ENCODE data around the gene CTBP2.

CTBP2 gene

DNA sequence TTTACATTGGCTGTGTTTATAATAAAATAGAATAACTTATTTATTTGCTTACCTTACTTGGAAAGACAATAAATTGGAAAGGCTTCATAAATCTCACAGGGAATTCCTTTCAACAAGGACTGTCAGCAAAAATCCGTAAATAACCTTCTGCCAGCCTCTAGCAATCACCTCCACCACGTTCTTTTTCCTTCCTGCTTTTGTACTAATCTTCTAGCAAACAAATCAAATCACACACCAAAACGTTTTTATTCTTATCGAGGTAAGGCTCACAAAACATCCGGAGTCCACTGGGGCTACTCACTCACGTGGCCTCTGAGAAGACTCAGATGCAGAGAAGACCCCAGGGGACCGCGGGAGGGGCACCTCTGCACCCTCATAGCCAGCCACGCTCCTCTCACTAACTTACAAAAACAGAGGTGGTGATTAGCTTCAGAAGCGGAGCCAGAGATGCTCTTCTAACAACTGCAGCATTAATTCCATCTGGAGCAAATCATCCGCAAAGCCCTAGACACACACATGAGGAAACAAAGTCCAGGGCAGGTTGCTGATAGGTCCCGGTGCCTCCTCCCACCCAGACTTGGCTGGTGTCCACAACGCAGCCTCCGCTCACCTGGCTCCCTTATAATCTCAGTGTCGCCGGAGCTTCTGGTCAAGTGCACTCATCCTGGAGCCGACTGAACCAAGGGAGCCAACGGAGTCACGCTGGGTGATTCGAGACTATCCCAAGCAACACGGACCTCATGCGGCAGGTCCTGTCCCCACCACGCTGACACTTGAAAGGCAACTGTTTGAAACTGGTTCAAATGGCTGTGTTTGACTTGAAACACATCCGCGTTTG lies 22.5 kb downstream of the CTBP2 start:
- no peak for DNase-seq (ENCODE audit: insufficient read length, low spot score)
- no peak for TF ChIP-seq POLR2A (IDR thresholded peaks at IDR 0.05; ENCODE audit: low read depth, low read length)
- FAIRE-seq, result no peak

DNA sequence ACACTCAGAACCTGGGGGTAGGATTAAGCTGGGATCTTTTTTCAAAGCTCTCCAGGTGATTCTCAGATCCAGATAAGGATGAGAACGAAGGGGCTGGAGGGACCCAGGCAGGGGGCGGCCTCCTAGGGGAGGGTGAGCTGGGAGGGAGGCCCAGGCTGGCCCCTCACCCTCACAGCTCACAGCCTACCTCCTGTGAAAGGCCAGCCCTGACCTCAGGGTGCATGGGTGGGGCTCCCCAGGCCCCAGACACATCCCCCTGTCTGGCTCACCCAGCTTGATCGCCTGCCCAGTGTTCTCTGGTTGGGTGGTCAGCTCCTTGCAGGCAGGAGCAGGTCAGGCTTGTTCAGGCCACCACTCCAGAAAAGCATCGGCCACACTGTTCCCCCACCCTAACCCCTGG lies 24.3 kb downstream of the CTBP2 start:
- no peak for FAIRE-seq
- no peak for DNase-seq (ENCODE audit: insufficient read length, low spot score)
- no peak for TF ChIP-seq POLR2A (IDR thresholded peaks at IDR 0.05; ENCODE audit: low read depth, low read length)

GRCh38 chr10:125135771-125136035 lies 24.7 kb downstream of the CTBP2 start:
- no peak for TF ChIP-seq POLR2A (IDR thresholded peaks at IDR 0.05; ENCODE audit: low read depth, low read length)

DNA sequence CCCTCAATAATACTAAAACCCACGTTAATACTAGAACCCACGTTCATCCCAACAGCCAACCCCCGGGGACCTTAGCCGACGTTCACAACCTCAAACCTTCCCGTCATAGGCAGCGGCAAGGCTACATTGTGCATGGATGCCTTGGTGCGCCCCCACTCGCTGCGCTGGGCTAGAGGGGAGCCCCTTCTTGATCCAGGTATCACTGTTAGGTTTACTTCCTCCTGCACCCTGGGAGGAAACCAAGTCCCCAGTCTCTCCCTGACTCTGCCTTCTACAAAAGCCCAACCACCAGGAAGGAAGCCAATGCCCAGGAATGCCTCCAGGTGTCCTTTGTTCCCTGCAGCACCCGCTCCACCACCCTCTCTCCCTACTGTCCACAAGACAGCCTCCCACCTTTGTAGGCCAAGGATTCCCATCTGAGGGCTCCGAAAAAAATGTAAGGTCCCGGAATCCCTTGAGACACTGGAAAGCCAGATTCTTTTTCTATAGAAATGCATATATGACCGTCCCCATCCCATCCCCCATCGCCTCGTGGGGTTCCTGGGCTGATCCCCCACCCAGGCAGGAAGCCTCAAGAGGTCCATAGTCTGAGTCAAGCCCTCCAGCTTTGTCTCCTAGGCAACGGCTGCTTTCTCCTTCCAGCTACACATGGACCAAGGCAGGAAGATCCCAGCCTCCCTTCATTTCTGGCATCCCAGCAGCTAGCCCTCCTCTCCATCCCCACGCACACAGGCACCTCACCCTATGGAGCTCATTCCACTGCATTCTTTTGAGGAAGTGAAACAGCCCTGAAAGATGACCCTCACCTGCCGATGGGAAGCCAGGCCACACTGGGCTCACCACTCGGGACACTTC lies 25.2 kb downstream of the CTBP2 start:
- FAIRE-seq (no peak), DNase-seq (ENCODE audit: insufficient read length, low spot score) (no peak)
- no peak for TF ChIP-seq POLR2A (IDR thresholded peaks at IDR 0.05; ENCODE audit: low read depth, low read length)

More at GRCh38 chr10:125135771-125136035, 24.7 kb downstream of the CTBP2 start:
- FAIRE-seq (no peak), DNase-seq (ENCODE audit: insufficient read length, low spot score) (no peak)

GRCh38 chr10:125134483-125134848 lies 25.9 kb downstream of the CTBP2 start:
- no peak for TF ChIP-seq POLR2A (IDR thresholded peaks at IDR 0.05; ENCODE audit: low read depth, low read length)
- no peak for FAIRE-seq

DNA sequence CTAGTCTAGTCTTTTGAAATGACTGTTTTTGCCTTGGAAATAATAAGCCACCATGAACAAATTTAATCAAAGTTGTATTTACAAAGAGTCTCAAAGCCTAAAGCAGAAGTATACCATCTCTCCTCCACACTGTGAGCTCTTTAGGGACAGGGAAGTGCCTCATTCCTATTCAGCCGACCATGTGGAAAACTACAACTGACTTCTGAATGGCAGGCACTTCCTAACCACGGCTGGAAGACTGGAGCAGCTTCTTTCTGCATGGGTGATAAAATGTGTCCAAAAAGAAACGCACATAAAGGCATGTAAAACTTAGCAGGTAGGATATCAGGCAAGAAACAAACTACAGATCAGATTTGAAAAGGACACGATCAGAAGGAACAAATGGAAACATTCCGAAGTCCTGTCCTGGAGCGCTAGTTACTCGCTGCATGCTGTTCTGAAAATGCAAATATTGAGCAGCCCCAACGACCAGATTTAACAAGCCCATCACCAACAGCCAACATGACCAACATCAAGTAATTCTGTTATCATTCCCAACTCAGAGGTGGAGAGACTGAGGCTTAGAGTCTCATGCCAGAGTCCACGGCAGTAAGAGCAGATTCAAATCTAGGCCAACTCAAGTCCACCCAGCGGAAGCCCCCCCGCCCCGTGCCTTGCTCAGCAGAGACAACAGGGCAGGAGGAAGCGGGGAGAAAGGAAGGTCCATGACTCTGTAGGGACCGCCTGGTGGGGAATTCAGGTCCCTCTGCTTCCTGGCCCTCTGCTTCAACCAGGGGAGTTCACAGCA lies 26.5 kb downstream of the CTBP2 start:
- FAIRE-seq, result no peak
- no peak for TF ChIP-seq POLR2A (IDR thresholded peaks at IDR 0.05; ENCODE audit: low read depth, low read length)
- no peak for DNase-seq (ENCODE audit: insufficient read length, low spot score)

More at GRCh38 chr10:125134483-125134848, 25.9 kb downstream of the CTBP2 start:
- no peak for DNase-seq (ENCODE audit: insufficient read length, low spot score)

GRCh38 chr10:125132344-125132743 lies 28.0 kb downstream of the CTBP2 start:
- DNase-seq (ENCODE audit: insufficient read length, low spot score) (no peak), FAIRE-seq (no peak)
- no peak for TF ChIP-seq POLR2A (IDR thresholded peaks at IDR 0.05; ENCODE audit: low read depth, low read length)

GRCh38 chr10:125130916-125131315 lies 29.4 kb downstream of the CTBP2 start:
- FAIRE-seq (no peak), DNase-seq (ENCODE audit: insufficient read length, low spot score) (no peak)
- TF ChIP-seq POLR2A (IDR thresholded peaks at IDR 0.05; ENCODE audit: low read depth, low read length), result no peak

DNA sequence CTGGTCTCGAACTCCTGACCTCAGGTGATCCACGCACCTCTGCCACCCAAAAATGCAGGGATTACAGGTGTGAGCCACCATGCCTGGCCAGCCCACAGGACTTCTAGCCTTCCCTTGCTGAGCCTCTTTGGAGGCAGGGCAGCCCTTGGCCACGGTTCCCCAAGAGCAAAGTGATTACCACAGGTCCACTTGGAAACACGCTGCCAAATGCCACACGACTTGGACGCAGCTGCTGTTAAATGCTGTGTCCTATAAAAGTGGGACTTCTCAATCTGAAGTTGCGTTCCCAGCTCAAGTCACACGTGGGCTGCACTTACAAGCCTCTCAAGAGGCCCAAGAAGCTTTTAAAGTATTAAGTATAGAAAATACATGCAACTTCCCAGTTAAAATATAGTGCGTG lies 30.1 kb downstream of the CTBP2 start:
- no peak for FAIRE-seq
- no peak for DNase-seq (ENCODE audit: insufficient read length, low spot score)
- TF ChIP-seq POLR2A (IDR thresholded peaks at IDR 0.05; ENCODE audit: low read depth, low read length), result no peak

GRCh38 chr10:125129076-125129458 lies 31.3 kb downstream of the CTBP2 start:
- no peak for FAIRE-seq
- no peak for TF ChIP-seq POLR2A (IDR thresholded peaks at IDR 0.05; ENCODE audit: low read depth, low read length)
- DNase-seq (ENCODE audit: insufficient read length, low spot score), result no peak

- TF ChIP-seq POLR2A (IDR thresholded peaks at IDR 0.05; ENCODE audit: low read depth, low read length), result no peak
- DNase-seq (ENCODE audit: insufficient read length, low spot score), result no peak
- FAIRE-seq, result no peak
Observed at GRCh38 chr10:125128397-125129075, 31.8 kb downstream of the CTBP2 start.

DNA sequence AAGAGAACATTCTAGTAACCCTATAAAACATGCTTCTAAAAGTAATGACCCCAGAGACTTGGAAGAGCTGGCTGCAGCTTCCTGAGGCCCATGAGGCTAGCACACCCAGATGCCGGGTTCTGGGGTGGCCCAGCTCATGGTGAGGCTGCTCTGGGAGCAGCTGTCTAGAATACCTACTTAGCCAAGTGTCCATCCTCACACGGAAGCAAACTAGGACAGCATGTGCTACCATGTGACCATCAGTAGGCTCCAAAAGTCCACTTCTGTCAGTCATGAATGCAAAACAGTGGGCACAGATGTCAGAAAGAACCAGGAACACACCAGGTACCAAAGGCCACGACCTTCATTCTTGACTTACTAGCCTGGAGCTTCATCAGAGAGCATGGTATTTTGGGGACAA lies 32.4 kb downstream of the CTBP2 start:
- FAIRE-seq (no peak), DNase-seq (ENCODE audit: insufficient read length, low spot score) (no peak)
- TF ChIP-seq POLR2A (IDR thresholded peaks at IDR 0.05; ENCODE audit: low read depth, low read length), result no peak

DNA sequence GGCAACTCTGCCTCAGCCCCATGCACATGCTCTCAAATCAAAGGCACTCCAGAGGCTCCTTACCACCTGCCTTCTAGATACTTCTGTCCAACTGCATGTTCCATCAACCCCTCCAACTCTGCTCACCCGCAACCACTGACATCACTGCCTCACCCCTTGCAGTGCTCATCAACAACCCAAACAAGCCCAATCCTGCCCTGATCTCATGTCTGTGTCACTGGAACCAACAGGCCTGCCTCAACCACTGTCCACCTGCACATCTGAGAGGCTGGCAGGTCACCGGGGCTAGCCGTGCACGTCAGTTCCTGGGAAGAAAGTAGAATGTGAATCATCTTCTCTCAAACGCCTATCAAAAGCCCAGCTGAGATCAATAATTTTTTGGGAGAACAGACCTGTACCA lies 33.3 kb downstream of the CTBP2 start:
- no peak for DNase-seq (ENCODE audit: insufficient read length, low spot score)
- TF ChIP-seq POLR2A (IDR thresholded peaks at IDR 0.05; ENCODE audit: low read depth, low read length), result no peak
- FAIRE-seq, result no peak

Measured in H54 (cell line).